ENCODE results near the gene TMEM106C. TPM values are rescaled to one million over a fixed set of nuclear protein-coding genes. Genes with fewer than 3 reads are reported as not detected.
A peak's percentile ranks its signal among the peaks of the same experiment; 100 is the strongest.

TMEM106C gene
- 58.7 TPM for polyA plus RNA-seq (2013, experiment 1 of 2; ENCODE audit: insufficient read length)
- 54.3 TPM for polyA plus RNA-seq (2013, experiment 2 of 2; ENCODE audit: insufficient read length)

GRCh38 chr12:47963340-47964040 lies at the start of gene TMEM106C:
TMEM106C (plus strand) TSS chr12:47963596; CDS start chr12:47964237, 641 bp downstream.
- DNase-seq = peak; percentile 87

- no peak for DNase-seq
Observed at GRCh38 chr12:47920913-47921312, 42.5 kb upstream of the TMEM106C start.

- DNase-seq = no peak
Observed at GRCh38 chr12:47921907-47922306, 41.5 kb upstream of the TMEM106C start.

- DNase-seq = no peak
Observed at GRCh38 chr12:47927346-47927745, 36.0 kb upstream of the TMEM106C start.

GRCh38 chr12:47930634-47931033 lies 32.8 kb upstream of the TMEM106C start:
- no peak for DNase-seq

- DNase-seq = no peak
Observed at GRCh38 chr12:47931187-47931586, 32.2 kb upstream of the TMEM106C start.

- DNase-seq = peak; percentile 88
Observed at GRCh38 chr12:47935184-47935583, 28.2 kb upstream of the TMEM106C start.

- DNase-seq = peak; percentile 57
Observed at GRCh38 chr12:47938093-47938492, 25.3 kb upstream of the TMEM106C start.

GRCh38 chr12:47938594-47938993 lies 24.8 kb upstream of the TMEM106C start:
- no peak for DNase-seq

GRCh38 chr12:47939009-47939601 lies 24.3 kb upstream of the TMEM106C start:
- no peak for DNase-seq

GRCh38 chr12:47940773-47941474 lies 22.5 kb upstream of the TMEM106C start:
- DNase-seq = no peak

GRCh38 chr12:47941475-47941780 lies 22.0 kb upstream of the TMEM106C start:
- no peak for DNase-seq

- DNase-seq = no peak
Observed at GRCh38 chr12:47941871-47942613, 21.4 kb upstream of the TMEM106C start.

- DNase-seq = no peak
Observed at GRCh38 chr12:47942614-47943225, 20.7 kb upstream of the TMEM106C start.

GRCh38 chr12:47943623-47944340 lies 19.6 kb upstream of the TMEM106C start:
- no peak for DNase-seq

- no peak for DNase-seq
Observed at GRCh38 chr12:47944685-47945340, 18.6 kb upstream of the TMEM106C start.

- no peak for DNase-seq
Observed at GRCh38 chr12:47945341-47945728, 18.1 kb upstream of the TMEM106C start.

GRCh38 chr12:47946413-47947323 lies 16.7 kb upstream of the TMEM106C start:
- peak; percentile 39 for DNase-seq

- DNase-seq = no peak
Observed at GRCh38 chr12:47947341-47947740, 16.1 kb upstream of the TMEM106C start.
